Smooth muscle cell (in vitro differentiated cells): ENCODE measurements around the gene PLTP. TPM values are rescaled to one million over a fixed set of nuclear protein-coding genes. Genes with fewer than 3 reads are reported as not detected.
"Not testable (repeated sequence)": the region's sequence is repeated elsewhere in the genome, so short reads cannot be mapped to it uniquely, and the experiment has no call there.

ENCODE experiments used
- DNase-seq: peaks from one replicate; lab custom pipeline; 2025; ENCODE audit not compliant: unreplicated experiment; lab: John Stamatoyannopoulos, UW
- H2AFZ ChIP-seq: fragments of 200-600 bp; sonication (generic); 2 replicates; pipeline ENCODE4 v1.6.0; 2016; ENCODE audit warnings: antibody characterized with exemption, low read depth, mild to moderate bottlenecking
- H3F3A ChIP-seq: fragments of 200-600 bp; sonication (generic); 2 replicates; pipeline ENCODE4 v1.6.0; 2017; ENCODE audit warnings: antibody characterized with exemption, low read depth
- H3K27ac ChIP-seq: fragments of 200-600 bp; sonication (generic); 2 replicates; pipeline ENCODE4 v1.5.1; 2016; ENCODE audit warnings: low read depth, mild to moderate bottlenecking
- H3K27me3 ChIP-seq: fragments of 200-600 bp; sonication (generic); 2 replicates; pipeline ENCODE4 v1.6.1; 2016; ENCODE audit warnings: low read depth, mild to moderate bottlenecking
- H3K36me3 ChIP-seq: fragments of 200-600 bp; sonication (generic); 2 replicates; pipeline ENCODE4 v1.5.1; 2016; ENCODE audit warnings: low read depth
- H3K4me1 ChIP-seq: fragments of 200-600 bp; sonication (generic); 2 replicates; pipeline ENCODE4 v1.5.1; 2016; ENCODE audit warnings: low read depth
- H3K4me2 ChIP-seq: fragments of 200-600 bp; sonication (generic); 2 replicates; pipeline ENCODE4 v1.6.0; 2016; ENCODE audit warnings: mild to moderate bottlenecking
- H3K4me3 ChIP-seq: fragments of 200-600 bp; sonication (generic); 2 replicates; pipeline ENCODE4 v1.5.1; 2016; ENCODE audit warnings: mild to moderate bottlenecking
- H3K79me2 ChIP-seq: fragments of 200-600 bp; sonication (generic); 2 replicates; pipeline ENCODE4 v1.6.0; 2016; ENCODE audit warnings: low read depth, mild to moderate bottlenecking
- H3K9ac ChIP-seq: fragments of 200-600 bp; sonication (generic); 2 replicates; pipeline ENCODE4 v1.6.0; 2016; ENCODE audit warnings: low read depth
- H3K9me3 ChIP-seq: fragments of 200-600 bp; sonication (generic); replicated peaks from 2 replicates; pipeline ENCODE4 v1.5.1; 2016; ENCODE audit warnings: low read depth
- H4K20me1 ChIP-seq: fragments of 200-600 bp; sonication (generic); 2 replicates; pipeline ENCODE4 v1.6.0; 2016; ENCODE audit warnings: low read depth
- CTCF ChIP-seq: fragments of 200-600 bp; sonication (generic); IDR thresholded peaks from 2 replicates; pipeline ENCODE4 v1.5.1; 2017; ENCODE audit warnings: borderline replicate concordance, mild to moderate bottlenecking, antibody characterized with exemption; ENCODE audit not compliant: insufficient read depth, poor library complexity, severe bottlenecking
- WGBS: methylation state at CpG from one replicate; pipeline ENCODE4 v1.1.7; 2016; ENCODE audit warnings: low lambda C conversion rate; 5-methylcytosine and 5-hydroxymethylcytosine counted together
- polyA plus RNA-seq: library from polyadenylated mRNA; unstranded; fragments of >200 nt; fragmentation: Nextera tagmentation; extraction: Ambion mirVana; gene quantifications from 2 replicates; pipeline ENCODE4 v1.2.1, GENCODE V29; 2016
- total RNA-seq: library from RNA; depleted of rRNA; stranded (reverse); fragments of >200 nt; gene quantifications from 2 replicates; pipeline ENCODE4 v1.2.3, GENCODE V29; 2014

Gene PLTP
- total and polyA plus RNA-seq, 2 experiments from 2014 or later = 81.0 to 262 TPM

- WGBS = 95% methylated on average over 16 of the region's 16 CpGs
- Histone ChIP-seq H3F3A (peaks cover 4% of the 10 kb centered on the region), H3K27ac (peak overlapping the region; percentile 39), H3K9me3 (no peaks in the 10 kb centered on the region), H3K79me2 (no peaks in the 10 kb centered on the region), H3K4me1 (no peaks in the 10 kb centered on the region), H3K9ac (no peak overlapping the region), H3K27me3 (no peaks in the 10 kb centered on the region), H3K4me3 (no peak overlapping the region), H2AFZ (no peak overlapping the region), H3K4me2 (no peak overlapping the region), H4K20me1 (no peaks in the 10 kb centered on the region), H3K36me3 (no peaks in the 10 kb centered on the region)
- TF ChIP-seq CTCF = no peak
- no peak for DNase-seq
These were observed 7.1 kb downstream of the PLTP start for GRCh38 chr20:45904583-45905504.

GRCh38 chr20:45902199-45902701 lies 9.7 kb downstream of the PLTP start:
- Histone ChIP-seq H3K36me3 (no peaks in the 10 kb centered on the region), H3K9ac (no peak overlapping the region), H3K9me3 (no peaks in the 10 kb centered on the region), H3K4me1 (no peaks in the 10 kb centered on the region), H2AFZ (no peak overlapping the region), H3K4me2 (no peak overlapping the region), H4K20me1 (no peaks in the 10 kb centered on the region), H3K79me2 (no peaks in the 10 kb centered on the region), H3K27me3 (no peaks in the 10 kb centered on the region), H3K4me3 (no peak overlapping the region), H3F3A (peaks cover 4% of the 10 kb centered on the region), H3K27ac (no peak overlapping the region)
- WGBS = 93% methylated on average over 14 of the region's 14 CpGs
- no peak for DNase-seq
- no peak for TF ChIP-seq CTCF

- DNase-seq, H3K9ac ChIP-seq, H3K79me2 ChIP-seq, H3K4me2 ChIP-seq, H3K4me1 ChIP-seq, H2AFZ ChIP-seq, H3K4me3 ChIP-seq, H3K36me3 ChIP-seq, H3K9me3 ChIP-seq, H4K20me1 ChIP-seq, H3F3A ChIP-seq, H3K27me3 ChIP-seq, H3K27ac ChIP-seq: not testable (repeated sequence)
- 97% methylated on average over 6 of the region's 6 CpGs for WGBS
These were observed 10.6 kb downstream of the PLTP start for GRCh38 chr20:45901332-45901731.

- no peak overlapping the region for H3K4me3 ChIP-seq
- no peaks in the 10 kb centered on the region for H3K79me2 ChIP-seq
- no peak for DNase-seq
- no peak overlapping the region for H2AFZ ChIP-seq
- H3K27ac ChIP-seq = no peak overlapping the region
- WGBS = 94% methylated on average over 11 of the region's 13 CpGs
- TF ChIP-seq CTCF = no peak
- no peak overlapping the region for H3K4me2 ChIP-seq
- H3K9ac ChIP-seq = no peak overlapping the region
- H3F3A ChIP-seq = peaks cover 7% of the 10 kb centered on the region
- H3K9me3 ChIP-seq = no peaks in the 10 kb centered on the region
- no peaks in the 10 kb centered on the region for H3K27me3 ChIP-seq
- no peaks in the 10 kb centered on the region for H3K36me3 ChIP-seq
- no peaks in the 10 kb centered on the region for H3K4me1 ChIP-seq
- no peaks in the 10 kb centered on the region for H4K20me1 ChIP-seq
These were observed 12.7 kb downstream of the PLTP start for GRCh38 chr20:45899046-45899835.
